OCI-LY1 (cell line): ENCODE data around the gene ADRA1B.

Source experiments
- H2AFZ ChIP-seq: fragments of 200-600 bp; sonication (generic), shearing (Covaris generic); 2 replicates; pipeline ENCODE4 v1.6.0; 2014; ENCODE audit warnings: antibody characterized with exemption, mild to moderate bottlenecking, low read length
- H3F3A ChIP-seq: fragments of 200-600 bp; sonication (generic), shearing (Covaris generic); 2 replicates; pipeline ENCODE4 v1.6.0; 2014; ENCODE audit warnings: mild to moderate bottlenecking, antibody characterized with exemption, low read length, moderate library complexity; ENCODE audit not compliant: insufficient read depth
- H3K27ac ChIP-seq: fragments of 200-600 bp; sonication (generic); 2 replicates; pipeline ENCODE4 v1.5.1; 2014; ENCODE audit warnings: low read length, mixed run types, mild to moderate bottlenecking, low read depth; ENCODE audit not compliant: poor library complexity, severe bottlenecking
- H3K27me3 ChIP-seq: fragments of 200-600 bp; sonication (generic); 2 replicates; pipeline ENCODE4 v1.6.0; 2014; ENCODE audit warnings: antibody characterized with exemption, mild to moderate bottlenecking, low read length, moderate library complexity; ENCODE audit not compliant: insufficient read depth
- H3K36me3 ChIP-seq: fragments of 200-600 bp; sonication (generic); 2 replicates; pipeline ENCODE4 v1.6.1; 2014; ENCODE audit warnings: mild to moderate bottlenecking, antibody characterized with exemption, low read length, moderate library complexity, mixed read lengths; ENCODE audit not compliant: insufficient read depth
- H3K4me1 ChIP-seq: fragments of 200-600 bp; sonication (generic); 2 replicates; pipeline ENCODE4 v1.5.1; 2014; ENCODE audit warnings: mild to moderate bottlenecking, low read length, moderate library complexity; ENCODE audit not compliant: insufficient read depth, severe bottlenecking
- H3K4me2 ChIP-seq: fragments of 200-600 bp; sonication (generic), shearing (Covaris generic); 2 replicates; pipeline ENCODE4 v1.6.1; 2014; ENCODE audit warnings: low read length
- H3K4me3 ChIP-seq: fragments of 200-600 bp; sonication (generic); 2 replicates; pipeline ENCODE4 v1.5.1; 2014; ENCODE audit warnings: low read length, low read depth, mild to moderate bottlenecking, mixed read lengths; ENCODE audit not compliant: poor library complexity, severe bottlenecking
- H3K79me2 ChIP-seq: fragments of 200-600 bp; shearing (Covaris generic); 2 replicates; pipeline ENCODE4 v1.6.1; 2016; ENCODE audit warnings: mixed run types, low read length, mixed read lengths; ENCODE audit not compliant: insufficient read depth
- H3K9ac ChIP-seq: fragments of 200-600 bp; sonication (generic), shearing (Covaris generic); 2 replicates; pipeline ENCODE4 v1.6.1; 2014; ENCODE audit warnings: mild to moderate bottlenecking, low read length, mixed read lengths
- H3K9me2 ChIP-seq: fragments of 200-600 bp; sonication (generic), shearing (Covaris generic); 2 replicates; pipeline ENCODE4 v1.6.1; 2014; ENCODE audit warnings: low read depth, mild to moderate bottlenecking, low read length, mixed read lengths
- H3K9me3 ChIP-seq: fragments of 200-600 bp; shearing (Covaris generic); 2 replicates; pipeline ENCODE4 v1.6.1; 2014; ENCODE audit warnings: low read length, mixed read lengths
- H4K20me1 ChIP-seq: fragments of 200-600 bp; sonication (generic), shearing (Covaris generic); 2 replicates; pipeline ENCODE4 v1.6.0; 2016; ENCODE audit warnings: mild to moderate bottlenecking, low read length; ENCODE audit not compliant: insufficient read depth
- EZH2 ChIP-seq: fragments of 200-600 bp; sonication (generic), shearing (Covaris generic); IDR thresholded peaks from 2 replicates; pipeline ENCODE4 v1.8.0; 2017; ENCODE audit warnings: borderline replicate concordance, mixed run types, mild to moderate bottlenecking, antibody characterized with exemption, low read length, moderate library complexity, mixed read lengths
- TF ChIP-seq, protein P1 (sequence below): fragments of 200-600 bp; sonication (generic), shearing (Covaris generic); IDR thresholded peaks from 2 replicates; pipeline ENCODE4 v1.5.1; 2017; ENCODE audit warnings: mild to moderate bottlenecking, antibody characterized with exemption, low read length, moderate library complexity, mixed read lengths

The ADRA1B gene

DNA sequence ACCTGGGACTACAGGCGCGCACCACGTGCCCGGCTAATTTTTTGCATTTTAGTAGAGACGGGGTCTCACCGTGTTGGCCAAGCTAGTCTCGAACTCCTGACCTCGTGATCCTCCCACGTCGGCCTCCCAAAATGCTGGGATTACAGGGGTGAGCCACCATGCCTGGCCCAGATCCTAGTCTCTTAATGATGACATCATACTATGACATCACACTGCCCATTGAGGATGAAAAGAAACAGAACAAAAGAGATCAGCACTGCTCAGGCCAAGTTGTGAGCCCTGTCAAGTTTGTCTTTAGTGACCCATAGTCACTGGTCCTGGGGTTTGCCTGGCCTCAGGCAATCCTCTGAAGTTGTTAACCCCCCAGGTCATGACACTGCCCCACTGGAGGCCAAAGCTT, 21.3 kb downstream of the ADRA1B start:
- Histone ChIP-seq H2AFZ (no peak overlapping the region), H3K9me2 (no peaks in the 10 kb centered on the region), H4K20me1 (no peaks in the 10 kb centered on the region), H3K36me3 (no peaks in the 10 kb centered on the region), H3K4me2 (no peak overlapping the region), H3K4me3 (no peak overlapping the region), H3F3A (no peaks in the 10 kb centered on the region), H3K27me3 (no peaks in the 10 kb centered on the region), H3K4me1 (no peaks in the 10 kb centered on the region), H3K79me2 (no peaks in the 10 kb centered on the region), H3K27ac (no peak overlapping the region), H3K9me3 (no peaks in the 10 kb centered on the region), H3K9ac (no peak overlapping the region)
- TF ChIP-seq, protein P1, sequence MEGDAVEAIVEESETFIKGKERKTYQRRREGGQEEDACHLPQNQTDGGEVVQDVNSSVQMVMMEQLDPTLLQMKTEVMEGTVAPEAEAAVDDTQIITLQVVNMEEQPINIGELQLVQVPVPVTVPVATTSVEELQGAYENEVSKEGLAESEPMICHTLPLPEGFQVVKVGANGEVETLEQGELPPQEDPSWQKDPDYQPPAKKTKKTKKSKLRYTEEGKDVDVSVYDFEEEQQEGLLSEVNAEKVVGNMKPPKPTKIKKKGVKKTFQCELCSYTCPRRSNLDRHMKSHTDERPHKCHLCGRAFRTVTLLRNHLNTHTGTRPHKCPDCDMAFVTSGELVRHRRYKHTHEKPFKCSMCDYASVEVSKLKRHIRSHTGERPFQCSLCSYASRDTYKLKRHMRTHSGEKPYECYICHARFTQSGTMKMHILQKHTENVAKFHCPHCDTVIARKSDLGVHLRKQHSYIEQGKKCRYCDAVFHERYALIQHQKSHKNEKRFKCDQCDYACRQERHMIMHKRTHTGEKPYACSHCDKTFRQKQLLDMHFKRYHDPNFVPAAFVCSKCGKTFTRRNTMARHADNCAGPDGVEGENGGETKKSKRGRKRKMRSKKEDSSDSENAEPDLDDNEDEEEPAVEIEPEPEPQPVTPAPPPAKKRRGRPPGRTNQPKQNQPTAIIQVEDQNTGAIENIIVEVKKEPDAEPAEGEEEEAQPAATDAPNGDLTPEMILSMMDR = no peak
- TF ChIP-seq EZH2 = no peak

DNA sequence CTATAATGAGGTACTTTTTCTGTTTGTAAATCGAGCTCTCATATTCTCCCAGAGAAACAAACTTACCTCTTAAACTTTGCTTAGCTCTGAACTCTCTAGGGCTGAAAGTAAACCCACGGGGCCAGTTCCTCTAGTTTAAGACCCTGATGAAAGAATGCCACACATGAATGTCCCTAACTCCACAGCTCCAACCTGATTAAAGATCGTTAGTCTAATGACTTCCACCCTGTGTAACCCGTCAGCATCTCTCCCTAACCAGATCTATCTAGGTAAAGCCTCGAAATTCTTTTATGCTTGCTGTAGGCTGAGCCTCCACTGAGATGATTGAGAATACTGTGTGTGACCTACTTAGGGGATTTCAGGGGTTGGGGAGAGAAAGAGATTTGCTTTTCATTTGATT, 27.0 kb downstream of the ADRA1B start:
- Histone ChIP-seq H3K27ac (no peak overlapping the region), H3K4me2 (no peak overlapping the region), H3K9me3 (no peaks in the 10 kb centered on the region), H3K79me2 (no peaks in the 10 kb centered on the region), H3F3A (no peaks in the 10 kb centered on the region), H3K4me1 (no peaks in the 10 kb centered on the region), H3K4me3 (no peak overlapping the region), H2AFZ (no peak overlapping the region), H3K27me3 (no peaks in the 10 kb centered on the region), H4K20me1 (no peaks in the 10 kb centered on the region), H3K9me2 (no peaks in the 10 kb centered on the region), H3K9ac (no peak overlapping the region), H3K36me3 (no peaks in the 10 kb centered on the region)
- TF ChIP-seq, protein P1 = no peak
- TF ChIP-seq EZH2 = no peak

DNA sequence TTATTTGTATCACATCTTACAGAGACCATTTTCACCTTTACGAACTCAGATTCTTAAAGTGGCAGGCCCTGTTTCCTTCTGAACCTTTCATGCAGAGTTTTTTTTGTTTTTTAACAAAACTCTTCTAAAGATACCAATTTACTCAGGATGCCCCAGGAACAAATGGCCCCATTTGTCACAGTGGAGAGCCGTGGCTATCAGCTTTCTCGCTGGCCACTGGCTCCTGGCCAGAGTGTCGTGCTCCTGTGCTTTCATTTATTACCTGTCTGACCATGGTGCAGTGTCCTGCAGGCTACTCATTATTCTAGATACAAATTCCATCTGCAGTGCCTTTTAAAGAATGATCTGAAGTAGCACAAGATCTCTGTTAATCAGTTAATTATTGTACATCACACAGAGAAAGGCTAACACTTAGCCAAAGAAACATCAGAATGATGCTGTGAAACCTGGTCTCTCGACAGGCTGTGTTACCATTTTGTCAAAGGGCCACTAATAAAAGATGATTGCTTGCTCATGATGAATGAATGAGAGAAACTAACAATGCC, 27.8 kb downstream of the ADRA1B start:
- H2AFZ ChIP-seq = no peak overlapping the region
- TF ChIP-seq, protein P1 = no peak
- TF ChIP-seq EZH2 = no peak
- H3K79me2 ChIP-seq = no peaks in the 10 kb centered on the region
- H3K27me3 ChIP-seq = no peaks in the 10 kb centered on the region
- H4K20me1 ChIP-seq = no peaks in the 10 kb centered on the region
- H3K9me3 ChIP-seq = no peaks in the 10 kb centered on the region
- no peaks in the 10 kb centered on the region for H3F3A ChIP-seq
- H3K36me3 ChIP-seq = no peaks in the 10 kb centered on the region
- H3K27ac ChIP-seq = no peak overlapping the region
- H3K9ac ChIP-seq = no peak overlapping the region
- no peaks in the 10 kb centered on the region for H3K9me2 ChIP-seq
- no peaks in the 10 kb centered on the region for H3K4me1 ChIP-seq
- no peak overlapping the region for H3K4me3 ChIP-seq
- H3K4me2 ChIP-seq = no peak overlapping the region
